Neural progenitor cell (in vitro differentiated cells): ENCODE data around the gene HMOX1. TPM values are rescaled to one million over a fixed set of nuclear protein-coding genes. Genes with fewer than 3 reads are reported as not detected.

Source experiments
- DNase-seq: peaks from one replicate; pipeline ENCODE4 v3.0.0-alpha.2; 2016; ENCODE audit warnings: low spot score
- H2AFZ ChIP-seq: fragments of 200-600 bp; sonication (generic); replicated peaks from 2 replicates; pipeline ENCODE4 v1.6.1; 2016; ENCODE audit warnings: antibody characterized with exemption
- H3F3A ChIP-seq: fragments of 200-600 bp; sonication (generic); 2 replicates; pipeline ENCODE4 v1.6.1; 2016; ENCODE audit warnings: antibody characterized with exemption, low read depth
- H3K27ac ChIP-seq: fragments of 200-600 bp; sonication (generic); 2 replicates; pipeline ENCODE4 v1.5.1; 2016; ENCODE audit warnings: mild to moderate bottlenecking
- H3K27me3 ChIP-seq: fragments of 200-600 bp; sonication (generic); 2 replicates; pipeline ENCODE4 v1.6.1; 2016; ENCODE audit warnings: mild to moderate bottlenecking, moderate library complexity
- H3K36me3 ChIP-seq: fragments of 200-600 bp; sonication (generic); 2 replicates; pipeline ENCODE4 v1.5.1; 2016
- H3K4me1 ChIP-seq: fragments of 200-600 bp; sonication (generic); 2 replicates; pipeline ENCODE4 v1.6.1; 2016; ENCODE audit warnings: mixed run types
- H3K4me2 ChIP-seq: fragments of 200-600 bp; sonication (generic); 2 replicates; pipeline ENCODE4 v1.6.1; 2016
- H3K4me3 ChIP-seq: fragments of 200-600 bp; sonication (generic); 2 replicates; pipeline ENCODE4 v1.5.1; 2016
- H3K79me2 ChIP-seq: fragments of 200-600 bp; sonication (generic); 2 replicates; pipeline ENCODE4 v1.6.1; 2016; ENCODE audit warnings: low read depth
- H3K9ac ChIP-seq: fragments of 200-600 bp; sonication (generic); 2 replicates; pipeline ENCODE4 v1.6.1; 2016
- H3K9me3 ChIP-seq: fragments of 200-600 bp; sonication (generic); 2 replicates; pipeline ENCODE4 v1.5.1; 2016; ENCODE audit warnings: low read depth
- H4K20me1 ChIP-seq: fragments of 200-600 bp; sonication (generic); 2 replicates; pipeline ENCODE4 v1.6.1; 2016; ENCODE audit warnings: low read depth
- H3K27ac Mint-ChIP-seq: 3 replicates; pipeline ENCODE4 v1.8.0; 2021; ENCODE audit warnings: mixed read lengths
- H3K27me3 Mint-ChIP-seq: 2 replicates; pipeline ENCODE4 v1.8.0; 2022; ENCODE audit warnings: low read depth, mild to moderate bottlenecking, inconsistent platforms, moderate library complexity, mixed read lengths; ENCODE audit not compliant: insufficient read depth
- H3K36me3 Mint-ChIP-seq: 3 replicates; pipeline ENCODE4 v1.8.0; 2021; ENCODE audit warnings: mixed read lengths
- H3K4me1 Mint-ChIP-seq: 3 replicates; pipeline ENCODE4 v1.8.0; 2021; ENCODE audit warnings: mixed read lengths
- H3K4me3 Mint-ChIP-seq: 3 replicates; pipeline ENCODE4 v1.8.0; 2021; ENCODE audit warnings: mild to moderate bottlenecking, moderate library complexity, mixed read lengths
- H3K9me3 Mint-ChIP-seq: 3 replicates; pipeline ENCODE4 v1.8.0; 2020; ENCODE audit warnings: mixed read lengths
- CTCF ChIP-seq: fragments of 200-600 bp; sonication (generic); IDR thresholded peaks from 2 replicates; pipeline ENCODE4 v1.5.1; 2017; ENCODE audit warnings: antibody characterized with exemption, mild to moderate bottlenecking
- EZH2 ChIP-seq: fragments of 200-600 bp; sonication (generic); IDR thresholded peaks from 2 replicates; pipeline ENCODE4 v1.6.1; 2017; ENCODE audit warnings: antibody characterized with exemption, mild to moderate bottlenecking, moderate library complexity
- EZH2phosphoT487 ChIP-seq: fragments of 200-600 bp; sonication (generic); IDR thresholded peaks from 2 replicates; pipeline ENCODE4 v1.6.1; 2017; ENCODE audit warnings: antibody characterized with exemption
- total RNA-seq: library from RNA; depleted of rRNA; stranded (reverse); fragments of >200 nt; gene quantifications from 2 replicates; pipeline ENCODE4 v1.2.3, GENCODE V29; 2015; ENCODE audit warnings: low replicate concordance

HMOX1 gene
- total RNA-seq, 1 donor from 2014 or later, result 2.4 TPM

- Histone ChIP-seq H3K27me3 (no peaks in the 10 kb centered on the region), H3K4me3 (no peak overlapping the region), H3K27ac (no peak overlapping the region), H2AFZ (no peak overlapping the region), H3K79me2 (peaks cover 40% of the 10 kb centered on the region), H3F3A (no peaks in the 10 kb centered on the region), H3K9ac (no peak overlapping the region), H3K36me3 (peaks cover 9% of the 10 kb centered on the region), H3K9me3 (no peaks in the 10 kb centered on the region), H4K20me1 (peaks cover 24% of the 10 kb centered on the region), H3K4me1 (peaks cover 14% of the 10 kb centered on the region), H3K4me2 (no peak overlapping the region)
- H3K4me1 Mint-ChIP-seq, result peaks cover 13% of the 10 kb centered on the region
- no peaks in the 10 kb centered on the region for H3K9me3 Mint-ChIP-seq
- TF ChIP-seq EZH2 (no peak), CTCF (no peak), EZH2phosphoT487 (no peak)
- peaks cover 44% of the 10 kb centered on the region for H3K36me3 Mint-ChIP-seq
- DNase-seq, result no peak
- H3K27ac Mint-ChIP-seq, result no peak overlapping the region
- H3K4me3 Mint-ChIP-seq, result no peak overlapping the region
- H3K27me3 Mint-ChIP-seq, result no peaks in the 10 kb centered on the region
Observed at GRCh38 chr22:35406443-35406842, 25.5 kb downstream of the HMOX1 start.

GRCh38 chr22:35407362-35407761 is 26.5 kb downstream of the HMOX1 start:
- peaks cover 24% of the 10 kb centered on the region for H4K20me1 ChIP-seq
- peaks cover 9% of the 10 kb centered on the region for H3K36me3 ChIP-seq
- H3K4me1 Mint-ChIP-seq, result peaks cover 5% of the 10 kb centered on the region
- no peak overlapping the region for H3K4me2 ChIP-seq
- H3K27me3 ChIP-seq, result no peaks in the 10 kb centered on the region
- no peak overlapping the region for H3K4me3 ChIP-seq
- no peak overlapping the region for H3K27ac Mint-ChIP-seq
- H3F3A ChIP-seq, result no peaks in the 10 kb centered on the region
- H3K4me3 Mint-ChIP-seq, result no peak overlapping the region
- H3K27ac ChIP-seq, result no peak overlapping the region
- peaks cover 6% of the 10 kb centered on the region for H3K4me1 ChIP-seq
- H3K27me3 Mint-ChIP-seq, result no peaks in the 10 kb centered on the region
- H3K9me3 ChIP-seq, result no peaks in the 10 kb centered on the region
- peaks cover 46% of the 10 kb centered on the region for H3K36me3 Mint-ChIP-seq
- DNase-seq, result no peak
- TF ChIP-seq EZH2phosphoT487, result no peak
- no peak for TF ChIP-seq EZH2
- TF ChIP-seq CTCF, result no peak
- no peaks in the 10 kb centered on the region for H3K9me3 Mint-ChIP-seq
- peaks cover 31% of the 10 kb centered on the region for H3K79me2 ChIP-seq
- H2AFZ ChIP-seq, result no peak overlapping the region
- no peak overlapping the region for H3K9ac ChIP-seq

- no peaks in the 10 kb centered on the region for H3F3A ChIP-seq
- H3K9ac ChIP-seq, result no peak overlapping the region
- H3K27ac ChIP-seq, result no peak overlapping the region
- H3K4me3 ChIP-seq, result no peak overlapping the region
- H2AFZ ChIP-seq, result no peak overlapping the region
- no peak overlapping the region for H3K4me2 ChIP-seq
- no peaks in the 10 kb centered on the region for H3K36me3 ChIP-seq
- peaks cover 6% of the 10 kb centered on the region for H3K79me2 ChIP-seq
- no peak for DNase-seq
- H3K9me3 ChIP-seq, result no peaks in the 10 kb centered on the region
- peaks cover 37% of the 10 kb centered on the region for H3K36me3 Mint-ChIP-seq
- no peaks in the 10 kb centered on the region for H3K4me1 Mint-ChIP-seq
- H3K4me1 ChIP-seq, result no peaks in the 10 kb centered on the region
- no peaks in the 10 kb centered on the region for H3K27me3 Mint-ChIP-seq
- no peaks in the 10 kb centered on the region for H3K27me3 ChIP-seq
- H3K27ac Mint-ChIP-seq, result no peak overlapping the region
- no peaks in the 10 kb centered on the region for H3K9me3 Mint-ChIP-seq
- H3K4me3 Mint-ChIP-seq, result no peak overlapping the region
- TF ChIP-seq CTCF, result no peak
- TF ChIP-seq EZH2, result no peak
- no peak for TF ChIP-seq EZH2phosphoT487
- H4K20me1 ChIP-seq, result peaks cover 17% of the 10 kb centered on the region
Observed at GRCh38 chr22:35409783-35410662, 29.1 kb downstream of the HMOX1 start.
